DND-41 (cell line): ENCODE measurements around the gene IGSF23.

Source experiments
- ATAC-seq: fragments of 200-7000 bp; cut with Tn5 transposase; 3 replicates; pipeline ENCODE4 v1.9.1; 2021; ENCODE audit warnings: low read depth; ENCODE audit not compliant: insufficient read depth
- DNase-seq: peaks from one replicate; pipeline ENCODE4 v3.0.0-alpha.2; 2020
- H2AFZ ChIP-seq: 2 replicates; pipeline ENCODE4 v1.6.0; 2012; ENCODE audit warnings: low read depth, low read length
- H3K27ac ChIP-seq: 2 replicates; pipeline ENCODE4 v1.5.1; 2012; ENCODE audit warnings: low read length, inconsistent platforms
- H3K27me3 ChIP-seq: fragments of 200-600 bp; sonication (generic); 2 replicates; pipeline ENCODE4 v1.6.0; 2012; ENCODE audit warnings: low read length, mild to moderate bottlenecking, inconsistent platforms; ENCODE audit not compliant: insufficient read depth, poor library complexity
- H3K36me3 ChIP-seq: 2 replicates; pipeline ENCODE4 v1.5.1; 2012; ENCODE audit warnings: low read length, inconsistent platforms; ENCODE audit not compliant: insufficient read depth
- H3K4me1 ChIP-seq: 2 replicates; pipeline ENCODE4 v1.5.1; 2012; ENCODE audit warnings: mild to moderate bottlenecking, low read length; ENCODE audit not compliant: insufficient read depth
- H3K4me2 ChIP-seq: 2 replicates; pipeline ENCODE4 v1.6.0; 2012; ENCODE audit warnings: mild to moderate bottlenecking, moderate library complexity, low read length, inconsistent platforms; ENCODE audit not compliant: insufficient read depth
- H3K4me3 ChIP-seq, 2 experiments: fragments of 200-600 bp in 1 of 2; shearing (Covaris generic) in 1 of 2; 2 replicates each; pipeline ENCODE4 v1.5.1; 2012 to 2016; ENCODE audit warnings: inconsistent platforms in 2 of 2, low read length in 2 of 2, mild to moderate bottlenecking in 2 of 2, low read depth in 1 of 2, moderate library complexity in 1 of 2
- H3K79me2 ChIP-seq: 2 replicates; pipeline ENCODE4 v1.6.0; 2012; ENCODE audit warnings: low read length, inconsistent platforms; ENCODE audit not compliant: insufficient read depth
- H3K9ac ChIP-seq: 2 replicates; pipeline ENCODE4 v1.6.0; 2012; ENCODE audit warnings: low read depth, mild to moderate bottlenecking, inconsistent platforms, low read length, moderate library complexity
- H3K9me3 ChIP-seq: 2 replicates; pipeline ENCODE4 v1.5.1; 2012; ENCODE audit warnings: low read length, moderate library complexity, mild to moderate bottlenecking, inconsistent platforms; ENCODE audit not compliant: insufficient read depth, severe bottlenecking
- H4K20me1 ChIP-seq: 2 replicates; pipeline ENCODE4 v1.6.0; 2012; ENCODE audit warnings: low read length; ENCODE audit not compliant: insufficient read depth
- CTCF ChIP-seq: IDR thresholded peaks from 2 replicates; pipeline ENCODE4 v1.5.1; 2012; ENCODE audit warnings: borderline replicate concordance, low read length, moderate library complexity, mild to moderate bottlenecking; ENCODE audit not compliant: poor library complexity, severe bottlenecking; ENCODE audit errors: extremely low read depth
- EZH2 ChIP-seq: IDR thresholded peaks from 3 replicates; pipeline ENCODE4 v1.6.1; 2012; ENCODE audit warnings: borderline replicate concordance, low read depth, mild to moderate bottlenecking, moderate library complexity, low read length, inconsistent platforms; ENCODE audit not compliant: severe bottlenecking

IGSF23 gene

GRCh38 chr19:44605547-44605946 is 7.8 kb upstream of the IGSF23 start:
- no peaks in the 10 kb centered on the region for H3K4me1 ChIP-seq
- no peaks in the 10 kb centered on the region for H3K36me3 ChIP-seq
- no peaks in the 10 kb centered on the region for H3K9me3 ChIP-seq
- no peaks in the 10 kb centered on the region for H3K27me3 ChIP-seq
- no peaks in the 10 kb centered on the region for H3K79me2 ChIP-seq
- no peaks in the 10 kb centered on the region for H4K20me1 ChIP-seq
- H3K9ac ChIP-seq: no peak overlapping the region
- no peak for TF ChIP-seq CTCF
- no peak for TF ChIP-seq EZH2
- DNase-seq (no peak), ATAC-seq (no peak)
- no peak overlapping the region for H3K4me2 ChIP-seq
- no peak overlapping the region for H2AFZ ChIP-seq
- no peak overlapping the region for H3K27ac ChIP-seq
- no peak overlapping the region for H3K4me3 ChIP-seq

- H3K4me1 ChIP-seq: no peaks in the 10 kb centered on the region
- H2AFZ ChIP-seq: no peak overlapping the region
- no peaks in the 10 kb centered on the region for H3K9me3 ChIP-seq
- TF ChIP-seq EZH2 (no peak), CTCF (no peak)
- H3K27ac ChIP-seq: no peak overlapping the region
- no peak overlapping the region for H3K4me3 ChIP-seq
- no peak overlapping the region for H3K9ac ChIP-seq
- ATAC-seq (no peak), DNase-seq (no peak)
- no peaks in the 10 kb centered on the region for H3K36me3 ChIP-seq
- H3K79me2 ChIP-seq: no peaks in the 10 kb centered on the region
- H3K27me3 ChIP-seq: no peaks in the 10 kb centered on the region
- no peaks in the 10 kb centered on the region for H4K20me1 ChIP-seq
- no peak overlapping the region for H3K4me2 ChIP-seq
Measured at GRCh38 chr19:44607049-44607448, 6.3 kb upstream of the IGSF23 start.

DNA sequence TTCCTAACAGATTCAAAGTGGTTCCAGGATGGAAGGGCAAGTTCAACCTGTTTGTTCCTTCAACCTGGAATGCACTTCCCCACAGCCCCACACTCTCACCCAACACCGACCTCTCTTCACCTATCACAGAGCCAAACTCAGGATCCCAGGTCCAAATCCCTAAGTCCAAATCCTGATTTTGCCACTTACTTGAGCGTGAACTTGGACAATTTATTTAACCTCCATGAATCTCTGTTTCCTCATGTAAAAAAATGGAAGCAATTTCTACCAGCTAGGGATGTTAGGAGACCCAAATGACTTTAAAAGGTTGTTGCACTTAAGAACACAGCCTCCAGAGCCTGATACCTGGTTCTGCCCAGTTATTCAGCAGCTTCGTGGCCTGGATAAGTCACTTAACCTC is 5.4 kb upstream of the IGSF23 start:
- Histone ChIP-seq H3K9me3 (no peaks in the 10 kb centered on the region), H3K4me2 (no peak overlapping the region), H3K36me3 (no peaks in the 10 kb centered on the region), H3K27ac (no peak overlapping the region), H4K20me1 (no peaks in the 10 kb centered on the region), H2AFZ (no peak overlapping the region), H3K9ac (no peak overlapping the region), H3K79me2 (no peaks in the 10 kb centered on the region), H3K4me1 (no peaks in the 10 kb centered on the region), H3K27me3 (peaks cover 5% of the 10 kb centered on the region), H3K4me3 (no peak overlapping the region)
- TF ChIP-seq CTCF (no peak), EZH2 (no peak)
- DNase-seq: no peak
- no peak for ATAC-seq

DNA sequence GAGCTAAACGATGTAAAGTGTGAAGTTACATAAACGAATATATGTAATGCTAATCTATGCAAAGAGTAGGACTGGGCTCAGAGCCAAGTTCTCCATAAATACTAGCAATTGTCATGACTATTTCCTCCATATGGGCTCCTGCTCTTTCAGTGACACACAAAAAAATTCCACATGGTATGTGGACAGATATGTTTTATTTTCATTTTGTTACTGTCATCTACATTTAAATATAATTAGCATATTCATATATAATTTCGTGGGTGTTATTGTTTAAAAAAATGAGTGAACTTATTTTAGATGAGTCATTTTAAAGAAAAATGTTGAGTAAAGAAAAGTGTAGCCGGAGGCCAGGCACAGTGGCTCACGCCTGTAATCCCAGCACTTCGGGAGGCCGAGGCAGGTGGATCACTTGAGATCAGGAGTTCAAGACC is 5.0 kb upstream of the IGSF23 start:
- H4K20me1 ChIP-seq: no peaks in the 10 kb centered on the region
- no peak overlapping the region for H3K4me3 ChIP-seq
- H3K27me3 ChIP-seq: peaks cover 5% of the 10 kb centered on the region
- no peaks in the 10 kb centered on the region for H3K36me3 ChIP-seq
- H3K9ac ChIP-seq: no peak overlapping the region
- H3K4me1 ChIP-seq: no peaks in the 10 kb centered on the region
- DNase-seq (no peak), ATAC-seq (no peak)
- no peak overlapping the region for H3K4me2 ChIP-seq
- TF ChIP-seq CTCF (no peak), EZH2 (no peak)
- H3K27ac ChIP-seq: no peak overlapping the region
- no peaks in the 10 kb centered on the region for H3K79me2 ChIP-seq
- no peak overlapping the region for H2AFZ ChIP-seq
- no peaks in the 10 kb centered on the region for H3K9me3 ChIP-seq
